Neural crest cell (in vitro differentiated cells): ENCODE data around the gene GCAT. TPM values are rescaled to one million over a fixed set of nuclear protein-coding genes. Genes with fewer than 3 reads are reported as not detected.

Experiments used
- DNase-seq: peaks from one replicate; pipeline ENCODE4 v3.0.0; 2021; ENCODE audit warnings: low read depth, mixed read lengths, low spot score
- H3K27ac Mint-ChIP-seq: one replicate; pipeline ENCODE4 v1.8.0; 2021; ENCODE audit warnings: mild to moderate bottlenecking, mixed read lengths; ENCODE audit not compliant: unreplicated experiment
- H3K27me3 Mint-ChIP-seq: 2 replicates; pipeline ENCODE4 v1.8.0; 2021; ENCODE audit warnings: low read depth, mild to moderate bottlenecking, mixed read lengths
- H3K36me3 Mint-ChIP-seq: 2 replicates; pipeline ENCODE4 v1.8.0; 2021; ENCODE audit warnings: low read depth, mild to moderate bottlenecking, mixed read lengths
- H3K4me1 Mint-ChIP-seq: 2 replicates; pipeline ENCODE4 v1.8.0; 2021; ENCODE audit warnings: mixed read lengths
- H3K4me3 Mint-ChIP-seq: one replicate; pipeline ENCODE4 v1.8.0; 2021; ENCODE audit warnings: mild to moderate bottlenecking, mixed read lengths
- H3K9me3 Mint-ChIP-seq: 2 replicates; pipeline ENCODE4 v1.8.0; 2021; ENCODE audit warnings: mixed read lengths
- total RNA-seq: library from RNA; stranded (reverse); gene quantifications from 2 replicates; pipeline ENCODE4 v1.2.1, GENCODE V29; 2021
- TF ChIP-seq, protein P1 (sequence below): fragments of 200-600 bp; sonication (generic); conservative IDR thresholded peaks from 2 replicates; pipeline ENCODE4 v1.5.0; 2021; ENCODE audit warnings: antibody characterized with exemption, mild to moderate bottlenecking

The GCAT gene
- total RNA-seq, 1 donor from 2014 or later: 55.8 TPM

DNA sequence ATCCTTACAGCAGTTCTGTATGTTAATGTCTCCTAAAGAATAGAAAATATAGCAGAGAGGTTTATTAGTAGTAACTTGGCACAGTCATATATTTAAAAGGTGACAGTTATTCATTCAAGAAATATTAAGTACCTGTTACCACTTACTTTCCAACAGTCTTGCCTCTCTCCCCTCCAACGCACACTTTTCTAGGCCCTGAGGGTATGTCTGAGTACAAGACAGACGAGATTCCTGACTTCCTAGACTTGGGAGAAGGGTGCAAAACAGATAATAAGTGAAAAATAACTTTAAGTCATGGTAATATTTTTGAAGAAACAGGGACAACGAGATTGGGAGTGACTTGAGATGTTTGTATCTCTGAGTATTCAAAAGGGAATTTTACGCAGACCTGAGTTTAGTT, 43.1 kb downstream of the GCAT start:
- Mint-ChIP-seq H3K27ac (no peak overlapping the region), H3K36me3 (peaks cover 26% of the 10 kb centered on the region), H3K27me3 (no peaks in the 10 kb centered on the region), H3K9me3 (no peaks in the 10 kb centered on the region), H3K4me1 (peaks cover 32% of the 10 kb centered on the region), H3K4me3 (peak overlapping the region; percentile 94)
- DNase-seq: no peak
- TF ChIP-seq, protein P1, sequence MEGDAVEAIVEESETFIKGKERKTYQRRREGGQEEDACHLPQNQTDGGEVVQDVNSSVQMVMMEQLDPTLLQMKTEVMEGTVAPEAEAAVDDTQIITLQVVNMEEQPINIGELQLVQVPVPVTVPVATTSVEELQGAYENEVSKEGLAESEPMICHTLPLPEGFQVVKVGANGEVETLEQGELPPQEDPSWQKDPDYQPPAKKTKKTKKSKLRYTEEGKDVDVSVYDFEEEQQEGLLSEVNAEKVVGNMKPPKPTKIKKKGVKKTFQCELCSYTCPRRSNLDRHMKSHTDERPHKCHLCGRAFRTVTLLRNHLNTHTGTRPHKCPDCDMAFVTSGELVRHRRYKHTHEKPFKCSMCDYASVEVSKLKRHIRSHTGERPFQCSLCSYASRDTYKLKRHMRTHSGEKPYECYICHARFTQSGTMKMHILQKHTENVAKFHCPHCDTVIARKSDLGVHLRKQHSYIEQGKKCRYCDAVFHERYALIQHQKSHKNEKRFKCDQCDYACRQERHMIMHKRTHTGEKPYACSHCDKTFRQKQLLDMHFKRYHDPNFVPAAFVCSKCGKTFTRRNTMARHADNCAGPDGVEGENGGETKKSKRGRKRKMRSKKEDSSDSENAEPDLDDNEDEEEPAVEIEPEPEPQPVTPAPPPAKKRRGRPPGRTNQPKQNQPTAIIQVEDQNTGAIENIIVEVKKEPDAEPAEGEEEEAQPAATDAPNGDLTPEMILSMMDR: no peak

DNA sequence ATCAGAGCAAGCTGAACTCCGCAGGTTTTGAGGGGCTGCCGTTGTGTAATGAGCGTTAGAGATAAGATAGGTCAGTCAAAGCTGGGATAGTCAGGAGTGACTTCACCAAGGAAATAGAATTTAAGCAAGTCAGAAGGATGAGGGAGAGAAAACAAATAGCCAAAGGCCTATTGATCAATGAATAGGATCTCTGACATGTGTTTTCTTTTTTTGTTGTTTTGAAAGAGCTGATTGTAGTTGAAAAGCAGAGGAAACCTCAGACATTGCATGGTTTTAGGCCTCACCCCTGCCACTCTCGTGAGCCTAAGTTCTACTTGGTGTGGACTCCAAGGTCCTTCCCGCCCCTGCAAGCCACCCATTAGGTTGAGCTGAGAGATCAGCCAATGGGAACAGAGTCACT, 44.7 kb downstream of the GCAT start:
- TF ChIP-seq, protein P1: no peak
- H3K27me3 Mint-ChIP-seq: no peaks in the 10 kb centered on the region
- H3K4me1 Mint-ChIP-seq: peaks cover 31% of the 10 kb centered on the region
- no peaks in the 10 kb centered on the region for H3K9me3 Mint-ChIP-seq
- no peak overlapping the region for H3K4me3 Mint-ChIP-seq
- no peak overlapping the region for H3K27ac Mint-ChIP-seq
- peaks cover 28% of the 10 kb centered on the region for H3K36me3 Mint-ChIP-seq
- DNase-seq: no peak

- H3K4me3 Mint-ChIP-seq: no peak overlapping the region
- TF ChIP-seq, protein P1: no peak
- no peak for DNase-seq
- no peak overlapping the region for H3K27ac Mint-ChIP-seq
- H3K4me1 Mint-ChIP-seq: peaks cover 11% of the 10 kb centered on the region
- H3K36me3 Mint-ChIP-seq: peaks cover 36% of the 10 kb centered on the region
- H3K9me3 Mint-ChIP-seq: no peaks in the 10 kb centered on the region
- no peaks in the 10 kb centered on the region for H3K27me3 Mint-ChIP-seq
Measured at GRCh38 chr22:37854946-37855345, 47.2 kb downstream of the GCAT start.

DNA sequence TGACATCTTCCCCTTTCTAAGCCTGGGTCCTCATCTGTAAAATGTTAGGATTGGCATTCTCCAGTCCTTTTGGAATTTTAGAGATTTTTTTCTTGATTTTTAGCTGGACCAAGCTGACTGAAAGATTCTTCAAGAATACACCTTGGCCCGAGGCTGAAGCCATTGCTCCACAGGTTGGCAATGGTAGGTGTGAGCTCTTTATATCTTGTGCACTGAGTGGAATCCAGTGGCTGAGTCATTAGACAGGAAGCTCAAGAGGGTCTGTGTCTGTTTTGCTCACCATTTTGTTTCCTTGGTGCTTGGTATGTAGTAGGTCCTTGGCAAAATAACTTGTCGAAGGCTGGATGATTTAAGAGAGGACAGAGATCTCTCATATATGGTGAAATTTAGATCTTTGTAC, 47.7 kb downstream of the GCAT start:
- TF ChIP-seq, protein P1: no peak
- no peak overlapping the region for H3K27ac Mint-ChIP-seq
- H3K4me3 Mint-ChIP-seq: peak overlapping the region; percentile 41
- peaks cover 36% of the 10 kb centered on the region for H3K36me3 Mint-ChIP-seq
- no peak for DNase-seq
- H3K9me3 Mint-ChIP-seq: no peaks in the 10 kb centered on the region
- H3K4me1 Mint-ChIP-seq: peaks cover 8% of the 10 kb centered on the region
- H3K27me3 Mint-ChIP-seq: no peaks in the 10 kb centered on the region

DNA sequence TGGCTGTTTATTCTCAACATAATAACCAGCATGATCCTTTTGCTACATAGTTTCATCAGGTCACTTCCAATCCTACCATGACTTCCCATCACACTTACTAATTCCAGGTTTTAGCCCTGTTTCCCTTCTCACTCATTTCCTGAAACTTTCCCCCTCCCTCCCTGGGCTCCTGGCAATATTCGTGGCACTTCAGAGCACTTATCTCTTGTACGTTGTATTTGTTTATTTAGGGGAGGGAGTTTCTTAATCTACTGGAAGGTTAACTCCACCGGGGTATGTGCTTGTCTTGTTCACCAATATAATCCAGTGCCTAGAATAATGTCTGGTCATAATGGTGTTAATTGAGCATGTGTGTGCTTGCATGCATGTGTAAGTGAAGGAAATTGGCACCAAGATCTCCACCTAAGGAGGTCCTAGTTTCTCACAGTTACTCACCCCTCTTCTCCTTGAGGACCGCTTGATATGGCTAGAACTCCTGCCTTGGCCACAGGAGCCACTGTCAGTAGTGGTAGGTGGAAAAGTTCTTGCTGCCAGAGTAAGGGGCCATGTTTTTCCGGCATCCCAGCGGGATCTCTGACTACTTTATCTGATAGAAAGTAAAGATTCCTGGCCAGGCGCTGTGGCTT, 53.2 kb downstream of the GCAT start:
- Mint-ChIP-seq H3K4me1 (peaks cover 6% of the 10 kb centered on the region), H3K9me3 (no peaks in the 10 kb centered on the region), H3K4me3 (no peak overlapping the region), H3K27me3 (no peaks in the 10 kb centered on the region), H3K36me3 (peaks cover 25% of the 10 kb centered on the region), H3K27ac (no peak overlapping the region)
- TF ChIP-seq, protein P1: no peak
- DNase-seq: no peak
